Adrenal gland (tissue), 5 donors: Measurements from ENCODE around the gene APOB.

Source experiments
- CTCF ChIP-seq, 6 experiments: fragments of 450-650 bp in 4 of 6; fragments of 200-600 bp in 2 of 6; sonication (generic) in 1 of 6; IDR thresholded peaks; 1 replicate in 5 of 6; 2 replicates in 1 of 6; pipeline versions ENCODE4 v1.5.1 to v1.8.0; 2016 to 2021; ENCODE audit warnings: antibody characterized with exemption in 6 of 6, mild to moderate bottlenecking in 2 of 6, moderate library complexity in 1 of 6
- POLR2A ChIP-seq, 2 donors: fragments of 450-650 bp; IDR thresholded peaks; one replicate each; pipeline ENCODE4 v1.6.1; 2017; ENCODE audit warnings: antibody characterized with exemption in 2 of 2, mild to moderate bottlenecking in 2 of 2, moderate library complexity in 1 of 2
- donor health status: DM: no; HTN: no; CAD: no.

GRCh38 chr2:20965221-20965620 is 78.7 kb downstream of the APOB start:
- TF ChIP-seq CTCF (IDR thresholded peaks at IDR 0.05) (no peak), POLR2A (IDR thresholded peaks at IDR 0.05) (no peak)
